PFSK-1 (cell line): ENCODE data around the gene CA12.

Source experiments
- POLR2AphosphoS5 ChIP-seq: IDR thresholded peaks from 2 replicates; pipeline ENCODE4 v1.6.1; 2012; ENCODE audit warnings: low read depth, mild to moderate bottlenecking, control low read depth, low read length, moderate library complexity
- REST ChIP-seq, 2 experiments: IDR thresholded peaks; 2 replicates each; pipeline versions ENCODE4 v1.6.1 to v1.8.0; 2011 to 2012; ENCODE audit warnings: low read depth in 2 of 2, low read length in 2 of 2, control low read depth in 1 of 2, inconsistent platforms in 1 of 2, mild to moderate bottlenecking in 1 of 2, moderate library complexity in 1 of 2; ENCODE audit not compliant: insufficient read depth in 1 of 2
- TAF1 ChIP-seq: IDR thresholded peaks from 2 replicates; pipeline ENCODE4 v1.6.1; 2012; ENCODE audit warnings: low read length, control low read depth, borderline replicate concordance; ENCODE audit not compliant: insufficient read depth

GRCh38 chr15:63296195-63296594 is 85.5 kb downstream of the CA12 start:
- TF ChIP-seq POLR2AphosphoS5 (no peak), TAF1 (no peak), REST (IDR thresholded peaks at IDR 0.05; ENCODE audit: insufficient read depth in 1 of 2, low read depth in 2 of 2, low read length in 2 of 2) (no peak)
